PFSK-1 (cell line): ENCODE results near the gene GTF3C2.

Source experiments
- POLR2AphosphoS5 ChIP-seq: IDR thresholded peaks from 2 replicates; pipeline ENCODE4 v1.6.1; 2012; ENCODE audit warnings: low read depth, mild to moderate bottlenecking, control low read depth, low read length, moderate library complexity
- SIN3A ChIP-seq: IDR thresholded peaks from 2 replicates; pipeline ENCODE4 v1.6.1; 2012; ENCODE audit warnings: mild to moderate bottlenecking, low read length, moderate library complexity, borderline replicate concordance; ENCODE audit not compliant: insufficient read depth
- TAF1 ChIP-seq: IDR thresholded peaks from 2 replicates; pipeline ENCODE4 v1.6.1; 2012; ENCODE audit warnings: low read length, control low read depth, borderline replicate concordance; ENCODE audit not compliant: insufficient read depth
- TF ChIP-seq, protein P1 (sequence below), 2 experiments: IDR thresholded peaks; 2 replicates each; pipeline versions ENCODE4 v1.6.1 to v1.8.0; 2011 to 2012; ENCODE audit warnings: low read depth in 2 of 2, low read length in 2 of 2, control low read depth in 1 of 2, inconsistent platforms in 1 of 2, mild to moderate bottlenecking in 1 of 2, moderate library complexity in 1 of 2; ENCODE audit not compliant: insufficient read depth in 1 of 2

DNA sequence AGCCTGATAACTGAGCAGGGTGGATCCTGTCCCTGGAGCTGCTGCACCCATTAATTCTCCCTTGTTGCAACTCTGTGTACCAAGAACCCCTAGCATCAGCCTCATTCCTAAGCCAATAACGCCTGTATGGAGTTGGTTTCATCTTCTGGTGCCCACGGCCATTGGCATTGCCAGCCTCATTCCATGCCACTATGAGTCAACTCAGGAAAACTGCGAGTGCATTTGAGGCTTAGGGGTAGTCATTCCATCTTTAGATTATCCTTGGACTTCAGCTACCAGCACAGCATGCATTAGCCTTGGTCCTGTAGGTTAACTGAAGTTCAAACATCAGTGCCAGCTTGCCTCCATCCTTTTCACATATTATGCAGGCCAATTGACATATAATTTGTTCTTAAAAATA is 75.7 kb downstream of the GTF3C2 start:
- TF ChIP-seq POLR2AphosphoS5 (no peak), TAF1 (no peak), SIN3A (no peak)
- TF ChIP-seq, protein P1, sequence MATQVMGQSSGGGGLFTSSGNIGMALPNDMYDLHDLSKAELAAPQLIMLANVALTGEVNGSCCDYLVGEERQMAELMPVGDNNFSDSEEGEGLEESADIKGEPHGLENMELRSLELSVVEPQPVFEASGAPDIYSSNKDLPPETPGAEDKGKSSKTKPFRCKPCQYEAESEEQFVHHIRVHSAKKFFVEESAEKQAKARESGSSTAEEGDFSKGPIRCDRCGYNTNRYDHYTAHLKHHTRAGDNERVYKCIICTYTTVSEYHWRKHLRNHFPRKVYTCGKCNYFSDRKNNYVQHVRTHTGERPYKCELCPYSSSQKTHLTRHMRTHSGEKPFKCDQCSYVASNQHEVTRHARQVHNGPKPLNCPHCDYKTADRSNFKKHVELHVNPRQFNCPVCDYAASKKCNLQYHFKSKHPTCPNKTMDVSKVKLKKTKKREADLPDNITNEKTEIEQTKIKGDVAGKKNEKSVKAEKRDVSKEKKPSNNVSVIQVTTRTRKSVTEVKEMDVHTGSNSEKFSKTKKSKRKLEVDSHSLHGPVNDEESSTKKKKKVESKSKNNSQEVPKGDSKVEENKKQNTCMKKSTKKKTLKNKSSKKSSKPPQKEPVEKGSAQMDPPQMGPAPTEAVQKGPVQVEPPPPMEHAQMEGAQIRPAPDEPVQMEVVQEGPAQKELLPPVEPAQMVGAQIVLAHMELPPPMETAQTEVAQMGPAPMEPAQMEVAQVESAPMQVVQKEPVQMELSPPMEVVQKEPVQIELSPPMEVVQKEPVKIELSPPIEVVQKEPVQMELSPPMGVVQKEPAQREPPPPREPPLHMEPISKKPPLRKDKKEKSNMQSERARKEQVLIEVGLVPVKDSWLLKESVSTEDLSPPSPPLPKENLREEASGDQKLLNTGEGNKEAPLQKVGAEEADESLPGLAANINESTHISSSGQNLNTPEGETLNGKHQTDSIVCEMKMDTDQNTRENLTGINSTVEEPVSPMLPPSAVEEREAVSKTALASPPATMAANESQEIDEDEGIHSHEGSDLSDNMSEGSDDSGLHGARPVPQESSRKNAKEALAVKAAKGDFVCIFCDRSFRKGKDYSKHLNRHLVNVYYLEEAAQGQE (IDR thresholded peaks at IDR 0.05; ENCODE audit: insufficient read depth in 1 of 2, low read depth in 2 of 2, low read length in 2 of 2): no peak
